ENCODE measurements around the gene GNG3.
A peak's percentile ranks its signal among the peaks of the same experiment; 100 is the strongest.
"Not testable (repeated sequence)": the region's sequence is repeated elsewhere in the genome, so short reads cannot be mapped to it uniquely, and the experiment has no call there.

Gene GNG3

GRCh38 chr11:62687508-62688396 is 19.7 kb upstream of the GNG3 start:
- no peak for DNase-seq (ENCODE audit: low spot score)

DNA sequence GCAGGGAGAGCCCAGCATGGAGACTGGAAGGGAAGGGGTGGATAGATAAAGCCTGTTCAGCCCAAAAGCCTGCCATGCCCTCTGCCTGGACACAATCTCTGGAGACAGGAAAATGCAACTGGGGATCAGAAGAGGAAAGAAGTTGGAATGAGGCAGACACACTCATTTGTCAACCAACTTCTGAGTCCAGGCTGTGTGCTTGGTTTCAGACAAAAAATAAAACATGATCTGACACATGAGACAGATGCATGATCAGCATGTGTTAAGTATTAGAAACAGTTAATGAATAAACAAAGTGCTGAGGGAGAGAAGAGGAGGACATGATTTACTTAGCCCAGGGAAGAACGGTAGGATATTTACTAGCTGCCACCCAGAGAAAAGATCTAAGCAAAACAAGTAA is 19.0 kb upstream of the GNG3 start:
- no peak for DNase-seq (ENCODE audit: low spot score)

DNA sequence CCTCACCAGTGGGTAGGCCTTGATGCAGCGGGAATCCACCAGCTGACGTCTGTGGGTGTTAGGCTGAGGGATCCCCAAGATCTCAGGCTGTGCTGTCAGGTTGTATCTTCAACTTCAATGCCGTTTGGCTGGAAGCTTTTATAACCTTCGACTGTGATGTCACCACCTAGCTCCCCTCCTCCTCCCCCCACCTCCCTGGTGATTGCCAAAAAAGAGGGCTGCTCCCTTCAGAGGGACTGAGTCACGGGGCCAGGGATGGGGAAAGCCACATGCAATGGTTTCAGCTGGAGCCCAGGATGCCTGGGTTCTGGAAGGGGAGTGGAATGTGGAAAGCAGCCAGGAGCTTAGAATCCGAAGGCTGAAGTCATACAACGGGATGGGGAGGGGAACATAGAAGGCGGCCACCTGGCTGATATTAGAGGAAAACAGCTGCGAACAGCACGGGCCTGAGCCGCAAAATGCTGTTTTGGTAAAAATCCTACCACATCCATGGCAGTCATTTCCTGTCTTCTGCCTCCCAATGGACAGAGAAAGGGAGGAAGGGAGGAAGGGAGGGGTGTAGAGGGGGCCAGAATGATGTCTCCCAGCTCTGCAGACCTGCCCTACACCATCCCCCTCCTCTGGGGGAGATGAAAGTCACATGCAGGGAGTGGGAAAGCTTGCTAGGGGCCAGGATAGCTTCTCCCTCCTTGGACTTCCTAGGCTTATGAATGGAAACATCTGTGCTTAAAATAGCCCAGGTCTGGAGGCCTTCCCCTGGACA is 17.9 kb upstream of the GNG3 start, which contains the start of gene LRRN4CL:
TSS of gene LRRN4CL (minus strand) at position 110 of the 763 bp plus-strand sequence. CDS start 1,022 bp downstream, outside the sequence.
- DNase-seq (ENCODE audit: low spot score), result no peak

DNA sequence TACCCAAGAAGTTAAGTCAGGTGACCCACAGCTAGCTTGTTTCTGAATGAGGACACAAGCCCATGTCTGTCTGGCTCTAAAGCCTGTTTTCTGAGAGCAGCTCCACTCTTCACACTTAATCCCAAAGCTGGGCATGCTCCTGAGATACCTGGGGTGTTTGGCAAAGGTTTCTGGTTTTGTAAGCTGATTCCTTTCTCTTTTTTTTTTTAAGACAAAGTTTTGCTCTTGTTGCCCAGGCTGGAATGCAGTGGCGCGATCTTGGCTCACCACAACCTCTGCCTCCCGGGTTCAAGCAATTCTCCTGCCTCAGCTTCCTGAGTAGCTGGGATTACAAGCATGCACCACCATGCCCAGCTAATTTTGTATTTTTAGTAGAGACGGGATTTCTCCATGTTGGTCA is 13.9 kb upstream of the GNG3 start:
- DNase-seq (ENCODE audit: low spot score), result not testable (repeated sequence)

GRCh38 chr11:62694455-62695167 is 12.9 kb upstream of the GNG3 start:
- DNase-seq (ENCODE audit: low spot score), result peak; percentile 81

DNA sequence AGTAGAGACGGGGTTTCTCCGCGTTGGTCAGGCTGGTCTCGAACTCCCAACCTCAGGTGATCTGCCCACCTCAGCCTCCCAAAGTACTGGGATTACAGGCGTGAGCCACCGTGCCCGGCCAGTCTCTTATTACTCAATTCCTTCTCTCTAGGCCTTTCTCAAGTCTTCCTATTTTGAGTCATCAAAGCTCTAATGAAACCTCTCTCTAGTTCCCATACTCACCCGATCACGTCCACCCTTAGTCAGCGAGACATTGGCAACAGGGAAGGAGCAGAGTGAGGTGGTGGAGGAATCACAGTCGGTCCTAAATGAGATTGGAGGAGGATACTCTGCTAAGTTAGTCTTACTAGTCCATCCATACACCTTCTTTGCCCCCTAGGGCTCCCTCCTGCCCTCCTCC is 5.2 kb upstream of the GNG3 start:
- DNase-seq (ENCODE audit: low spot score), result no peak

- DNase-seq (ENCODE audit: low spot score), result not testable (repeated sequence)
Measured at GRCh38 chr11:62703921-62704320, 3.6 kb upstream of the GNG3 start.

- no peak for DNase-seq (ENCODE audit: low spot score)
Measured at GRCh38 chr11:62705413-62705812, 2.1 kb upstream of the GNG3 start.

DNA sequence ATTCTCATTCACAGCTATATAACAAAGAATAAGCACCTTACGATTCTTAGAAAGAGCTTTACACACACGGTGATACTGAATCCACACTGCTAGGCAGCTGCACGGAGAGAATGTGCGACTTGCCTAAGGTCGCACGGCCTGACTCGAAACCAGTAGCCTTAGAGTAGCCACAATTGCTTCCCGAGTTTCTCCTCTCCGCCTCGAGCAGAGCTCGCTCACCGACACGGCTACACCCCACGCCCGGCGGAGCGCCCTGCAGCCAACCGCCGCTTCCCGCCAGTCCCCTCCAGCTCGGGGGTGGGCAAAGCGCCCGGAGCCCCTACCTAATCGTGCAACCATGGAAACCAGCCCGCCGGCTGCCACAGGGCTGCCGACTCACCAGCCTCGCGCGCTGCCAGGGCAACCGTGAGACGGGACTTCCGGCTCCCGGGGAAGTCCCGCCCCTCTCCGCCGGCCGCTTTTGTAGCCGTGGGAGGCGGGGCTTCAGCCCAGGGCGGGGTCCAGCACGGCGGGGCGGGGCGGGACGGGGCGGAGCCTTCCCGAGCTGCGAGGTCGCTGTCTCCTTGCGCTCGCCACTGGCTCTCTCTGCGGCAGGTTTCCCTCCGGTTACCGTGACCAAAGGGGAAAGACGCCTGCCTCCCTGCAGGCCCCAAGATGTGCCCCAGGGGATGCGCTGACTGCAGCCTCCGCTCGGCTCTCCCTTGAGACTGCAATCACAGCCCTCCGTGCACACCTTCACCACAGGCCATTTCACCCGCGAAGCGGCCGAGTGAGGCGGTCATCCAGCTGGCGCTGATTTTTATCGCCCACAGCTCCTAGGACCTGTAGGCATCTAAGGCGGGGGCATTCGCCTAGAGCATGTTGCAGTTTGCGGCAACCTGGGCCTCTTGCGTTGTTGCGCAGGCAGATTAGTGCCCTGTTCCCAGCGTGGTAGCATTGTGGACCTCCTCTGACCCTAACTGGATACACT is 1.3 kb upstream of the GNG3 start:
- DNase-seq (ENCODE audit: low spot score), result peak; percentile 95

- DNase-seq (ENCODE audit: low spot score), result no peak
Measured at GRCh38 chr11:62706850-62707247, 627 bp upstream of the GNG3 start.

- no peak for DNase-seq (ENCODE audit: low spot score)
Measured at GRCh38 chr11:62708392-62708791, 916 bp downstream of the GNG3 start.

DNA sequence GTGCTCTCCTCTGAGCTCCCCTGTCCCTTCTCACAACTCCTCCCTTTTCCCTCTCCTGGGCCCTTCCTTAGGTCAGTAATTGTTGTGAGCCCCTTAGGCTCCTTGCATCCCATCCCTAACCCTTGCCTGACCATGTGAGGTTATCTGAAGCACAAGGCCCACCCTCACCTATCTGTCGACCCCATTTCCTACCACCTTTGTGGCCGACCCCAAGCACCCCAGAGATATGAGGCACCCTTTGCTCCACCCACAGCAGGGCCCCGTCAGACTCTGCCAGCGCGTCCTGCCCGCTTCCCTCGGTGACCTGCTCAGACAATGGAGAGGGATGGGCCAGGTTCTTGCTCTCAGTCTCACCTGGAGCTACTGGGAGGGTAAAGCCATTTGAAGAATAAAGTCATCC is 1.3 kb downstream of the GNG3 start:
- no peak for DNase-seq (ENCODE audit: low spot score)

- peak; percentile 98 for DNase-seq (ENCODE audit: low spot score)
Measured at GRCh38 chr11:62709247-62710000, 1.9 kb downstream of the GNG3 start.

DNA sequence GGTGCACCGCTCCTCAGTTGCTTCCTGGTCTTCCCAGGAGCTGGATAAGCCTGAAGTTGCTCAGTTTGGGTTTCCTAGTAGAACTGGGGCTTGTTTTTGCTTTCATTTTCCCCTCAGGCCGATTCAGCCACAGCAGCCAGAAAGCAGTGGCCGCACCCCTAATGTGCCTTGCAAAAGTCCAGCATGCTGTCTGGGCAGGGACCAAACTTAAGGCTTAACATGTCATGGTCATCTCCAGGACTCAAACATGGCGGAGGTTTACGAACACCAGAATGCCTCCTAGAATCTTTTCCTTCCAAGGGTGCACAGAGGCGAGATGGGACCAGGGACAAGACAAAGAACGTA is 2.5 kb downstream of the GNG3 start:
- peak; percentile 56 for DNase-seq (ENCODE audit: low spot score)

GRCh38 chr11:62712276-62712812 is 4.9 kb downstream of the GNG3 start:
- DNase-seq (ENCODE audit: low spot score), result no peak

GRCh38 chr11:62712861-62713260 is 5.4 kb downstream of the GNG3 start:
- DNase-seq (ENCODE audit: low spot score), result no peak

GRCh38 chr11:62713343-62713742 is 5.9 kb downstream of the GNG3 start:
- no peak for DNase-seq (ENCODE audit: low spot score)

GRCh38 chr11:62715150-62716130 is 8.0 kb downstream of the GNG3 start:
- no peak for DNase-seq (ENCODE audit: low spot score)

- no peak for DNase-seq (ENCODE audit: low spot score)
Measured at GRCh38 chr11:62716206-62716605, 8.7 kb downstream of the GNG3 start.

Measured in NAMALWA (cell line).